Measurements from ENCODE around the gene FCRLA. TPM values are rescaled to one million over a fixed set of nuclear protein-coding genes. Genes with fewer than 3 reads are reported as not detected.

Gene FCRLA
- total RNA-seq, 2 donors from 2014 or later: not detected

DNA sequence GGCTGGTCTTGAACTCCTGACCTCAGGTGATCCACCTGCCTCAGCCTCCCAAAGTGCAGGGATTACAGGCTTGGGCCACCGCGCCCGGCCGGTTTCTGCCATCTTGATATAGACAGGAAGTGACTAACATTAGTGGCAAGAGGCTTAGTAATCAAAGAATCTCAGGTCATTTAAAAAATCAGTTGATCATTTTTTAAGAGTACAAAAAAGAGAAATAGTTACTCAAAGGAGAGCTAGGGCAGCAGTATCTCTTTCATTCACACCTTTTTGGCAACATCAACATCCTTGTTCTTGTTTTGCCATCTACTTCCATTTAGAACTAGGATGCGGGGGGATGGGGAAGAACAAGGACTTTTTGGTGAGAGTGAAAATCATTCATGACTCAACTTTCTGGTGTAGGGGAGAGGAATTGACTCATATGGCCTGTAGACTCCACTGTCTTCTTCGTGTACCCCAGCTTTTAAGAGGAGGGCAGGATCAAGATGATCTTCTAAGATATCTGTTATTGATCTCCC, 23.1 kb downstream of the FCRLA start:
- H3K4me1 ChIP-seq (ENCODE audit: control insufficient read depth in 1 of 2, low read depth in 2 of 2): peaks cover 0 to 17% of the 10 kb centered on the region in 2 donors
- H3K27ac ChIP-seq: no peak overlapping the region
- H3K27me3 ChIP-seq (replicated peaks; ENCODE audit: insufficient read depth): no peaks in the 10 kb centered on the region
- no peaks in the 10 kb centered on the region for H3K9me3 ChIP-seq
- TF ChIP-seq, protein P1, sequence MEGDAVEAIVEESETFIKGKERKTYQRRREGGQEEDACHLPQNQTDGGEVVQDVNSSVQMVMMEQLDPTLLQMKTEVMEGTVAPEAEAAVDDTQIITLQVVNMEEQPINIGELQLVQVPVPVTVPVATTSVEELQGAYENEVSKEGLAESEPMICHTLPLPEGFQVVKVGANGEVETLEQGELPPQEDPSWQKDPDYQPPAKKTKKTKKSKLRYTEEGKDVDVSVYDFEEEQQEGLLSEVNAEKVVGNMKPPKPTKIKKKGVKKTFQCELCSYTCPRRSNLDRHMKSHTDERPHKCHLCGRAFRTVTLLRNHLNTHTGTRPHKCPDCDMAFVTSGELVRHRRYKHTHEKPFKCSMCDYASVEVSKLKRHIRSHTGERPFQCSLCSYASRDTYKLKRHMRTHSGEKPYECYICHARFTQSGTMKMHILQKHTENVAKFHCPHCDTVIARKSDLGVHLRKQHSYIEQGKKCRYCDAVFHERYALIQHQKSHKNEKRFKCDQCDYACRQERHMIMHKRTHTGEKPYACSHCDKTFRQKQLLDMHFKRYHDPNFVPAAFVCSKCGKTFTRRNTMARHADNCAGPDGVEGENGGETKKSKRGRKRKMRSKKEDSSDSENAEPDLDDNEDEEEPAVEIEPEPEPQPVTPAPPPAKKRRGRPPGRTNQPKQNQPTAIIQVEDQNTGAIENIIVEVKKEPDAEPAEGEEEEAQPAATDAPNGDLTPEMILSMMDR (IDR thresholded peaks at IDR 0.05): no peak
- DNase-seq (ENCODE audit: low spot score): no peak
- H3K4me3 ChIP-seq: no peak overlapping the region
- no peaks in the 10 kb centered on the region for H3K36me3 ChIP-seq
- ATAC-seq (ENCODE audit: insufficient number of reproducible peaks, low FRiP score, low read depth): no peak

DNA sequence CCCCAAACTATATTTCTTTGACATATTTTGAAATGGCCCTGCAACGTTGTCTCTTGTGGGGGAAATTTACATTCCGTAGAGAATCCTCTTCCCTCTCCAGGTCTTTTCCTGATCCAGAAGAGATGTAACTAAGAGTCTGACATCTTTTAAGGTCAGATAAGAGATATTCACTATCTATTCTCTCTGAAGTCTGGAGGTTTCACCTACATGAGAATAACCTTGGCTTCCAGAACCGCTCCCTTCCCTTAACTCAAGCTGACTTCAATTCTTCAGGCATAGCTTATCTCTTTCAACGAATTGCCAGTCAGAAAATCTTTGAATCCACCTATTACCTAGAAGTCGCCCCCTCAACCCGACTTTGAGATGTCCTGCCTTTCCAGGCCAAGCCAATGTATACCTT, 24.2 kb downstream of the FCRLA start:
- no peaks in the 10 kb centered on the region for H3K36me3 ChIP-seq
- H3K27ac ChIP-seq: no peak overlapping the region
- no peaks in the 10 kb centered on the region for H3K9me3 ChIP-seq
- H3K27me3 ChIP-seq (replicated peaks; ENCODE audit: insufficient read depth): no peaks in the 10 kb centered on the region
- TF ChIP-seq, protein P1 (IDR thresholded peaks at IDR 0.05): no peak
- H3K4me3 ChIP-seq: no peak overlapping the region
- H3K4me1 ChIP-seq (ENCODE audit: control insufficient read depth in 1 of 2, low read depth in 2 of 2): peaks cover 0 to 6% of the 10 kb centered on the region in 2 donors
- DNase-seq (ENCODE audit: low spot score): no peak
- no peak for ATAC-seq (ENCODE audit: insufficient number of reproducible peaks, low FRiP score, low read depth)

DNA sequence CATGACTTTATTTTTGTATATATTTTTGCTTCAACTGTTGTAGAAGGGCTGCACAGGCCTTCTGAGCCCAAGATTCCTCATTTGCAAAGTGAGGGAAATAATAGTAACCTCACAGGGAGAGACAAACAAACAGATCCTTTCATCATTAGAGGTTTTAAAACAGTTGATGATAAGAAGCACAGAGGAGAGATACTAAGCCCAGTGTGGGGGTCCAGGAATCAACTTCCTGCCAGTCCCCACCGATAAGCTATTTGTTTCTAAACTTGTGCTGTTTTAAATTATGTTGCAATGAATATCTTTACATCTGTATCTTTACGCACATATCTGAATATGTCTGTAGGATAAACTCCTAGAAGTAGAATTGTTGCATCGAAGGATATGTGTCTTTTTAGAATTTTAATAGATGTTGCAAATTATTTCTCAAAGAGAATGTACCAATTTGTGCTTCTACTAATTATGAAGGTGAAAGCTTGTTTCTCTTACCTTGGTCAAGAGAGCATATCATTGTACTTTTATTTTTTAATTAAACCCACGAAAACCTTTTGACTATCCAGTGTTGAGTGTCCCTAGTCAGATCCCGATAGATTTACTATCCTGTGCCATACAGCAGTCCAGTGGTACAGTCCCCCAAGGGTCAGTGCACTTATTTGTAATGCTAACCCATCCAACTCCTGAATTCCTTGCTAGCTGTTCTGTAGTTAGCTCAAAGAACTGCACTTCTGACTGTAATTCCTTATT, 25.1 kb downstream of the FCRLA start:
- no peak overlapping the region for H3K27ac ChIP-seq
- no peaks in the 10 kb centered on the region for H3K27me3 ChIP-seq (replicated peaks; ENCODE audit: insufficient read depth)
- peaks cover 0 to 6% of the 10 kb centered on the region in 2 donors for H3K4me1 ChIP-seq (ENCODE audit: control insufficient read depth in 1 of 2, low read depth in 2 of 2)
- ATAC-seq (ENCODE audit: insufficient number of reproducible peaks, low FRiP score, low read depth) (no peak), DNase-seq (ENCODE audit: low spot score) (no peak)
- no peak overlapping the region for H3K4me3 ChIP-seq
- no peaks in the 10 kb centered on the region for H3K9me3 ChIP-seq
- no peaks in the 10 kb centered on the region for H3K36me3 ChIP-seq
- TF ChIP-seq, protein P1 (IDR thresholded peaks at IDR 0.05): no peak

DNA sequence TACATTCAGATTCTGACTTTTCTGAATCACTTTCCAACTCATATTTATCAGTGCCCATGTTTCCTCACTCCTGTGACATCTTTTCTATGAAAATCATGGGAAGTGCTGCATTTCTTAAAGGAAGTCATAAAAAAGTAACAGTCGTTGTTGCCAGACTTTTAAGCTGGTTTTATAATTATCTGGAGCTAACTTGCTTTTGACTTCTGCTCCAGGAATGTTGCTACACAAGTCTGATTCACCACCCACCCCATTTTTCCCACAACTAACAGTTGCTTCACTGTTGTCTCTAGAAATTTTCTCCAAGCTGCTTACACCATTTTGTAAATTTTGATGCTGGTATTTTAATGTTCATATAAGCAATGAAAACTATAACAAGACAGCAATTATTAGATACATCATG, 26.5 kb downstream of the FCRLA start:
- Histone ChIP-seq H3K36me3 (no peaks in the 10 kb centered on the region), H3K4me1 (ENCODE audit: control insufficient read depth in 1 of 2, low read depth in 2 of 2) (no peaks in the 10 kb centered on the region), H3K27me3 (replicated peaks; ENCODE audit: insufficient read depth) (no peaks in the 10 kb centered on the region), H3K27ac (no peak overlapping the region), H3K4me3 (no peak overlapping the region), H3K9me3 (no peaks in the 10 kb centered on the region)
- DNase-seq (ENCODE audit: low spot score): no peak
- TF ChIP-seq, protein P1 (IDR thresholded peaks at IDR 0.05): no peak
- ATAC-seq (ENCODE audit: insufficient number of reproducible peaks, low FRiP score, low read depth): no peak

DNA sequence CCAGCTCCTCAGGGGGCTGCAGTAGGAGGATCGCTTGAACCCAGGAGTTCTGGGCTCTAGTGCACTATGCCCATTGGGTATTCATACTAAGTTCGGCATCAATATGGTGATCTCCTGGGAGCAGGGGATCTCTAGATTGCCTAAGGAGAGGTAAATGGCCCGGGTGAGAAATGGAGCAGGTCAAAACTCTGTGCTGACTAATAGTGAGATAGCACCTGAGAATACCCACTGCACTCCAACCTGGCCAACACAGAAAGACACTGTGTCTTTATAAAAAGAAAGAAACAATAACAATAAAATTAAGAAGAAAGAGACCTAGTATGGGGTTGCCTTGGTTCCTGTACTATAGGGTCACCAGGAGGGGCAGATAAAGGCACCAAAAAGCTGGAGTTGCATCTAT, 28.8 kb downstream of the FCRLA start:
- ATAC-seq (ENCODE audit: insufficient number of reproducible peaks, low FRiP score, low read depth) (no peak), DNase-seq (ENCODE audit: low spot score) (no peak)
- Histone ChIP-seq H3K9me3 (no peaks in the 10 kb centered on the region), H3K4me1 (ENCODE audit: control insufficient read depth in 1 of 2, low read depth in 2 of 2) (no peaks in the 10 kb centered on the region), H3K4me3 (no peak overlapping the region), H3K27me3 (replicated peaks; ENCODE audit: insufficient read depth) (no peaks in the 10 kb centered on the region), H3K27ac (no peak overlapping the region), H3K36me3 (no peaks in the 10 kb centered on the region)
- TF ChIP-seq, protein P1 (IDR thresholded peaks at IDR 0.05): no peak

Measured in thoracic aorta (tissue), 2 donors.